IMR-90 (cell line): ENCODE results near the gene SNTG2. TPM values are rescaled to one million over a fixed set of nuclear protein-coding genes. Genes with fewer than 3 reads are reported as not detected.

Source experiments
- ATAC-seq: fragments of 200-7000 bp; cut with Tn5 transposase; 2 replicates; pipeline ENCODE4 v1.9.1; 2020; ENCODE audit warnings: low read depth, mild to moderate bottlenecking, moderate library complexity
- BruUV-seq: library from RNA; stranded (reverse); fragments of 400-500 nt; replicated peaks from 2 replicates; lab custom pipeline; 2021; lab: Mats Ljungman, UMichigan
- CTCF ChIA-PET: fragments of 300-600 bp; formaldehyde crosslinking; extraction: SDS; loops from one replicate; lab custom pipeline; 2021; ENCODE audit warnings: antibody characterized with exemption; lab: Yijun Ruan, JAX
- POLR2A ChIA-PET: fragments of 300-600 bp; sonication (Branson Sonifier 250); formaldehyde crosslinking; loops from one replicate; lab custom pipeline; 2022; ENCODE audit warnings: antibody characterized with exemption; ENCODE audit not compliant: unreplicated experiment; lab: Charles Lee
- DNase-seq: peaks from one replicate; pipeline ENCODE4 v3.0.0; 2013
- H2AFZ ChIP-seq: replicated peaks from 2 replicates; pipeline ENCODE3; 2013; ENCODE audit warnings: low read length, mild to moderate bottlenecking; ENCODE audit not compliant: poor library complexity
- H2AK5ac ChIP-seq: 2 replicates; pipeline ENCODE4 v1.6.1; 2013; ENCODE audit warnings: low read depth, low read length, inconsistent platforms
- H2AK9ac ChIP-seq: replicated peaks from 2 replicates; pipeline ENCODE3; 2013; ENCODE audit warnings: mild to moderate bottlenecking, low read depth, low read length, moderate library complexity; ENCODE audit not compliant: poor library complexity
- H2BK120ac ChIP-seq: 2 replicates; pipeline ENCODE4 v1.6.1; 2013; ENCODE audit warnings: low read depth, low read length, inconsistent platforms
- H2BK15ac ChIP-seq: 3 replicates; pipeline ENCODE4 v1.6.1; 2013; ENCODE audit warnings: low read depth, low read length, inconsistent platforms
- H2BK20ac ChIP-seq: 2 replicates; pipeline ENCODE4 v1.6.1; 2013; ENCODE audit warnings: low read depth, mild to moderate bottlenecking, inconsistent platforms, low read length, moderate library complexity
- H2BK5ac ChIP-seq: 2 replicates; pipeline ENCODE4 v1.6.1; 2013; ENCODE audit warnings: mild to moderate bottlenecking, low read depth, low read length, inconsistent platforms; ENCODE audit not compliant: poor library complexity, severe bottlenecking
- H3K14ac ChIP-seq: replicated peaks from 2 replicates; pipeline ENCODE4 v1.6.1; 2013; ENCODE audit warnings: low read depth, low read length, inconsistent platforms
- H3K18ac ChIP-seq: 2 replicates; pipeline ENCODE4 v1.6.1; 2013; ENCODE audit warnings: low read depth, low read length, control low read depth
- H3K23ac ChIP-seq: 2 replicates; pipeline ENCODE4 v1.6.1; 2013; ENCODE audit warnings: low read depth, low read length, inconsistent platforms
- H3K27ac ChIP-seq: 2 replicates; pipeline ENCODE4 v1.5.1; 2013; ENCODE audit warnings: mild to moderate bottlenecking, control low read depth, low read length; ENCODE audit not compliant: insufficient read depth
- H3K27me3 ChIP-seq: 2 replicates; pipeline ENCODE4 v1.6.1; 2013; ENCODE audit warnings: low read length; ENCODE audit not compliant: control insufficient read depth, insufficient read depth
- H3K36me3 ChIP-seq: 2 replicates; pipeline ENCODE4 v1.6.1; 2013; ENCODE audit warnings: low read length, mixed read lengths; ENCODE audit not compliant: control insufficient read depth, insufficient read depth
- H3K4ac ChIP-seq: 2 replicates; pipeline ENCODE4 v1.6.1; 2013; ENCODE audit warnings: low read depth, low read length, inconsistent platforms
- H3K4me1 ChIP-seq: 2 replicates; pipeline ENCODE4 v1.6.1; 2013; ENCODE audit warnings: low read length, mixed read lengths; ENCODE audit not compliant: control insufficient read depth, insufficient read depth
- H3K4me2 ChIP-seq: 2 replicates; pipeline ENCODE4 v1.6.1; 2013; ENCODE audit warnings: low read depth, mild to moderate bottlenecking, control low read depth, low read length, moderate library complexity
- H3K4me3 ChIP-seq: 2 replicates; pipeline ENCODE4 v1.5.1; 2013; ENCODE audit warnings: low read depth, mild to moderate bottlenecking, control low read depth, low read length, moderate library complexity; ENCODE audit not compliant: insufficient read depth
- H3K56ac ChIP-seq: 2 replicates; pipeline ENCODE4 v1.6.1; 2013; ENCODE audit warnings: low read length, inconsistent platforms; ENCODE audit not compliant: insufficient read depth; ENCODE audit errors: extremely low read depth
- H3K79me1 ChIP-seq, 2 experiments: 2 replicates each; pipeline ENCODE4 v1.6.1; 2013; ENCODE audit warnings: low read length in 2 of 2, inconsistent platforms in 1 of 2, low read depth in 1 of 2
- H3K9ac ChIP-seq: 2 replicates; pipeline ENCODE4 v1.6.1; 2013; ENCODE audit warnings: low read depth, low read length, control low read depth
- H3K9me1 ChIP-seq: 2 replicates; pipeline ENCODE4 v1.6.1; 2013; ENCODE audit warnings: low read length, inconsistent platforms; ENCODE audit not compliant: insufficient read depth
- H3K9me3 ChIP-seq: 2 replicates; pipeline ENCODE4 v1.6.1; 2013; ENCODE audit warnings: low read length; ENCODE audit not compliant: control insufficient read depth, insufficient read depth
- H4K20me1 ChIP-seq: 2 replicates; pipeline ENCODE4 v1.6.1; 2013; ENCODE audit warnings: low read length, inconsistent platforms; ENCODE audit not compliant: insufficient read depth
- H4K5ac ChIP-seq: 2 replicates; pipeline ENCODE4 v1.6.1; 2013; ENCODE audit warnings: mild to moderate bottlenecking, low read depth, low read length, control low read depth
- H4K8ac ChIP-seq, 2 experiments: 2 replicates each; pipeline ENCODE4 v1.6.1; 2013; ENCODE audit warnings: low read depth in 2 of 2, low read length in 2 of 2, control low read depth in 1 of 2, inconsistent platforms in 1 of 2
- H4K91ac ChIP-seq: 2 replicates; pipeline ENCODE4 v1.6.1; 2013; ENCODE audit warnings: low read depth, low read length, inconsistent platforms; ENCODE audit not compliant: insufficient read depth
- CEBPB ChIP-seq: IDR thresholded peaks from 2 replicates; pipeline ENCODE4 v1.6.1; 2012; ENCODE audit warnings: low read depth, low read length, improper control_type of control experiment
- ELK1 ChIP-seq: fragments of 150-350 bp; IDR thresholded peaks from 2 replicates; pipeline ENCODE4 v1.6.1; 2016; ENCODE audit warnings: low read depth, mild to moderate bottlenecking, low read length, moderate library complexity, borderline replicate concordance
- POLR2A ChIP-seq: IDR thresholded peaks from 2 replicates; pipeline ENCODE4 v1.6.1; 2012; ENCODE audit warnings: mild to moderate bottlenecking, low read depth, low read length
- RCOR1 ChIP-seq: IDR thresholded peaks from 2 replicates; pipeline ENCODE4 v1.6.1; 2012; ENCODE audit warnings: mild to moderate bottlenecking, low read length, improper control_type of control experiment; ENCODE audit not compliant: insufficient replicate concordance
- RFX5 ChIP-seq: IDR thresholded peaks from 2 replicates; pipeline ENCODE4 v1.8.0; 2012; ENCODE audit warnings: low read depth, mild to moderate bottlenecking, low read length, moderate library complexity
- SMC3 ChIP-seq: fragments of 150-350 bp; IDR thresholded peaks from 2 replicates; pipeline ENCODE4 v1.6.1; 2016; ENCODE audit warnings: low read depth, mild to moderate bottlenecking, antibody characterized with exemption, low read length, moderate library complexity
- USF2 ChIP-seq: fragments of 150-350 bp; IDR thresholded peaks from 2 replicates; pipeline ENCODE4 v1.6.1; 2017; ENCODE audit warnings: mild to moderate bottlenecking, antibody characterized with exemption, low read length, low read depth
- WGBS, 2 experiments: methylation state at CpG; one replicate each; pipeline versions ENCODE4 v1.1.5 to v1.1.7; 2013; ENCODE audit warnings: missing lambda C conversion rate in 2 of 2; ENCODE audit not compliant: insufficient read length in 1 of 2; ENCODE audit errors: extremely low coverage in 2 of 2; 5-methylcytosine and 5-hydroxymethylcytosine counted together
- dilution Hi-C: fragments of 300-500 bp; cut with HindIII; formaldehyde crosslinking; loops from one replicate; pipeline ENCODE4 v1.14.3; 2018; ENCODE audit warnings: low sequenced_read_pairs; ENCODE audit not compliant: unreplicated experiment
- in situ Hi-C: fragments of 300-500 bp; cut with MboI; formaldehyde crosslinking; loops from 3 replicates; pipeline ENCODE4 v1.14.3; 2019; ENCODE audit warnings: low sequenced_read_pairs, inconsistent platforms, mixed read lengths
- intact Hi-C: fragments of 100-400 bp; cut with micrococcal nuclease; formaldehyde crosslinking; loops from 2 replicates; pipeline ENCODE4 v1.10.0; 2022
- polyA plus RNA-seq, 3 experiments: library from polyadenylated mRNA; depleted of rRNA; stranded (reverse); fragments of >200 nt; gene quantifications; 2 replicates each; pipeline ENCODE4 v1.2.3, GENCODE V29; 2012; ENCODE audit warnings: low replicate concordance in 1 of 3
- total RNA-seq: library from RNA; depleted of rRNA; stranded (reverse); fragments of >200 nt; gene quantifications from 2 replicates; pipeline ENCODE4 v1.2.3, GENCODE V29; 2012

Gene SNTG2
- total and polyA plus RNA-seq, 2 of the 4 experiments (the other 2 are of a cell fraction) = under 0.01 to 0.17 TPM

- intact Hi-C loops (no loop called here), dilution Hi-C loops (no loop called here), in situ Hi-C loops (no loop called here)
- BruUV-seq = no TSS peak
- CTCF ChIA-PET = no interaction called here
- no peak for ATAC-seq
- H4K20me1 ChIP-seq = no peaks in the 10 kb centered on the region
- no peak overlapping the region for H4K8ac ChIP-seq
- no peak overlapping the region for H3K4ac ChIP-seq
- H3K9me3 ChIP-seq = peaks cover 19% of the 10 kb centered on the region
- H2BK15ac ChIP-seq = no peak overlapping the region
- no peak overlapping the region for H2BK5ac ChIP-seq
- no peaks in the 10 kb centered on the region for H3K27me3 ChIP-seq
- H3K79me1 ChIP-seq = no peaks in the 10 kb centered on the region
- WGBS, 2 experiments = 50% methylated on average over 1 of the region's 4 CpGs; no CpG with 5 or more reads in 1 of the 2 experiments
- H4K5ac ChIP-seq = no peak overlapping the region
- H4K91ac ChIP-seq = no peak overlapping the region
- no peak overlapping the region for H3K14ac ChIP-seq
- no peak overlapping the region for H2AK5ac ChIP-seq
- no peak overlapping the region for H2BK20ac ChIP-seq
- no peak overlapping the region for H3K27ac ChIP-seq
- no peak overlapping the region for H3K23ac ChIP-seq
- no peak overlapping the region for H2BK120ac ChIP-seq
- H2AFZ ChIP-seq = no peak overlapping the region
- H3K18ac ChIP-seq = no peak overlapping the region
- H3K4me3 ChIP-seq = no peak overlapping the region
- H3K4me2 ChIP-seq = no peak overlapping the region
- H3K36me3 ChIP-seq = no peaks in the 10 kb centered on the region
- H2AK9ac ChIP-seq = no peak overlapping the region
- H3K9ac ChIP-seq = no peak overlapping the region
- TF ChIP-seq RCOR1 = no peak
- TF ChIP-seq ELK1 = no peak
- TF ChIP-seq USF2 = no peak
- TF ChIP-seq CEBPB = no peak
- TF ChIP-seq SMC3 = no peak
- TF ChIP-seq RFX5 = no peak
- no peak for TF ChIP-seq POLR2A
- POLR2A ChIA-PET = no interaction called here
- no peak overlapping the region for H3K56ac ChIP-seq
- H3K9me1 ChIP-seq = no peaks in the 10 kb centered on the region
- no peaks in the 10 kb centered on the region for H3K4me1 ChIP-seq
- no peak for DNase-seq
Measured at GRCh38 chr2:1253629-1254028, 303.0 kb downstream of the SNTG2 start.
